ENCODE measurements around the gene KRTAP4-7.
"Not testable (repeated sequence)": the region's sequence is repeated elsewhere in the genome, so short reads cannot be mapped to it uniquely, and the experiment has no call there.

Gene KRTAP4-7

DNA sequence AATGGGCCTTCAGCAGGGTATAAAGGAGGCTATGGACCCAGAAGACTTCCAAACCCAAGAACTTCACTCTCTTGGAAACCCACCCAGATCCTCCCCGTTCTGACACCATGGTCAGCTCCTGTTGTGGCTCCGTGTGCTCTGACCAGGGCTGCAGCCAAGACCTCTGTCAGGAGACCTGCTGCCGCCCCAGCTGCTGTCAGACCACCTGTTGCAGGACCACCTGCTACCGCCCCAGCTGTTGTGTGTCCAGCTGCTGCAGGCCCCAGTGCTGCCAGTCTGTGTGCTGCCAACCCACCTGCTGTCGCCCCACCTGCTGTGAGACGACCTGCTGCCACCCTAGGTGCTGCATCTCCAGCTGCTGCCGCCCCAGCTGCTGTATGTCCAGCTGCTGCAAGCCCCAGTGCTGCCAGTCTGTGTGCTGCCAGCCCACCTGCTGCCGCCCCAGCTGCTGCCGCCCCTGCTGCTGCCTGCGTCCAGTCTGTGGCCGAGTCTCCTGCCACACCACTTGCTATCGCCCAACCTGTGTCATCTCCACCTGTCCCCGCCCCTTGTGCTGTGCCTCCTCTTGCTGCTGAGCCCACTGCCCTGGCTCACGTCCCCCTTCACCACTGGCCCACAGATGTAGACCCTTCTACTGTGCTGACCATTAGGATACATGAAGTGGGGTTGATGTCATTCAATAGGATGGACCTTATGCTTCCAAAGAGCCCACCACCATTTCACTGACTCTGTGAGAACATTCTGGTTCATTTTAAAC, at the start of gene KRTAP4-7:
Gene KRTAP4-7 (plus strand): TSS at position 51 of the 757 bp plus-strand sequence. CDS start 57 bp downstream, at position 108.
- not testable (repeated sequence) for DNase-seq

DNA sequence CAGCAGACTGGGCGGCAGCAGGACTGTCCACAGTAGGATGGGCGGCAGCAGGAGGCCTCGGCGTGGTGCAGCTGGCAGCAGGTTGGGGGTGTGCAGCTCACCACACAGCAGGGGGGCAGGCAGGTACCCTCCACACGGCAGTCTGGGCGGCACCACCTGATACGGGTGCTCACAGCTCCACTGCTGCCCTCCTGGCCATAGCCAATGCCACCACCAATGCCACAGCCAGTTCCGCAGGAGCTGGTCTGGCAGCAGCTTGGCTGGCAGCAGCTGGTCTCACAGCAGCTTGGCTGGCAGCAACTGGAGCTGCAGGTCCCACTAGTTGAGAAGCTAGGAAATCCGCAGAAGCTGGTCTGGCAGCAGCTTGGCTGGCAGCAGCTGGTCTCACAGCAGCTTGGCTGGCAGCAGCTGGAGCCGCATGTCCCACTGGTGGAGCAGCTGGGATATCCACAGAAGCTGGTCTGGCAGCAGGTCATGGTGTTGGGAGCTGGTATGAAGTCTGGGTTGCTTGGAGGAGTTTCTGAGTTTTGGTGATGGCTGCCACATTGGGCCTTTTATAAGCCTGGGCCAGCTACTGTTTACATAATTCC, 49.5 kb upstream of the KRTAP4-7 start, which contains the start of gene KRTAP1-3:
Gene KRTAP1-3 (minus strand): TSS at position 529 of the 590 bp plus-strand sequence. CDS start 53 bp downstream, at position 476.
- not testable (repeated sequence) for DNase-seq

DNA sequence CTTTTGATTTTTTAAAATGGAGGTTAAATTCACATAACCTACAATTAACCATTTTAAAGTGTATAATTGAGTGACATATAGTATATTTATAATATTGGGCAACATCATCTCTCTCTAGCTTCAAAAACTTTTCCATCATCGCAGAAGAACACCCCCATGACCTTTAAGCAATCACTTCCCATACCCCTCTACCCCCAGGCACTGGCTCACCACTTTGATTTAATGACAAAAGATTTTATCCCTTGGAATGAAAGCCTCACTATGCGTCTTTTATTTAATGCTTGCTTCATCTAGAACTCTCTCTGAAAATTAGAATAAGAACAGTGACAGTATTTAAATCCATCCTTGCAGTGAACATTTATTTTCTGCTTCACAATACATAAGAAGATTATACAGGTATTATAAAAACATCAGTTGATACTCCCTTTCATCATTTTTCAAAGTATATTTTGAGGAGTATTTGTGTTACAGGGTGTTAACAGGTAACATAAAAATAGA, 46.0 kb upstream of the KRTAP4-7 start:
- no peak for DNase-seq

DNA sequence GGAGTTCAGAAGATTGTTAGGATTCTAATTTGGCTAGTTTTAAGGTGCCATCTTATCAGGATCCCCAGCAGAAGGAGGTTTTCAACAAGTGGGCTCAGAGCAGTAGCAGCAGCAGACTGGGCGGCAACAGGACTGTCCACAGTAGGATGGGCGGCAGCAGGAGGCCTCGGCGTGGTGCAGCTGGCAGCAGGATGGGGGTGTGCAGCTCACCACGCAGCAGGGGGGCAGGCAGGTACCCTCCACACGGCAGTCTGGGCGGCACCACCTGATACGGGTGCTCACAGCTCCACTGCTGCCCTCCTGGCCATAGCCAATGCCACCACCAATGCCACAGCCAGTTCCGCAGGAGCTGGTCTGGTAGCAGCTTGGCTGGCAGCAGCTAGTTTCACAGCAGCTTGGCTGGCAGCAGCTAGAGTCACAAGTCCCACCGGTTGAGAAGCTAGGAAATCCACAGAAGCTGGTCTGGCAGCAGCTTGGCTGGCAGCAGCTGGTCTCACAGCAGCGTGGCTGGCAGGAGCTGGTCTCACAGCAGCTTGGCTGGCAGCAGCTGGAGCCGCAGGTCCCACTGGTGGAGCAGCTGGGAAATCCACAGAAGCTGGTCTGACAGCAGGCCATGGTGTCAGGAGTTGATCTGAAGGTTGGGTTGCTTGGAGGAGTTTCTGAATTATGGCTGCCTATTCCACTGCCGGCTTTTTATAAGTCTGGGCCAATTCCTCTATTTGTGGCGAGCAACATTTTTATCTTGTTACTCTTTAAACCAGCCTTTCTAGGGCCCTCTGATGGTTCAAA, 43.0 kb upstream of the KRTAP4-7 start, which contains the start of gene KRTAP1-1:
Gene KRTAP1-1 (minus strand): TSS at position 668 of the 789 bp plus-strand sequence. CDS start 53 bp downstream, at position 615.
- DNase-seq: not testable (repeated sequence)

DNA sequence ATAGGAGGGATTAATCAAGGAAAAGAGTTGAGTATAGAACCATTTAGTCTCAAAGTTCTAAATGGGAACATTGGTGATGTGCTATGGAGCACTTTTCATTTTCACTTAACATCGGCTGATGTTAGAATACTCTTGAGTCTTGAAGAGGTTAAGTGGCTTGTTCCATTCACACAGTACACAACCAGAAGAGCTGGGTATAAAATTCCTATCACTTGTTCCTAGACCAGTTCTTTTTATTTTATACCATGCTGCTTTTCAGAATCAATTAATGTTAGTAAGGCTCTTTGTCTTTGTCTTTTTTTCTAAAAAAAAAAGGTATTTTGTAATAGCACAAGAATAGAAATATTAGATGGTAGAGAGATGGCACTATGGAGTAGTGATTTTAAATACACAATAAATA, 41.0 kb upstream of the KRTAP4-7 start:
- DNase-seq: no peak

DNA sequence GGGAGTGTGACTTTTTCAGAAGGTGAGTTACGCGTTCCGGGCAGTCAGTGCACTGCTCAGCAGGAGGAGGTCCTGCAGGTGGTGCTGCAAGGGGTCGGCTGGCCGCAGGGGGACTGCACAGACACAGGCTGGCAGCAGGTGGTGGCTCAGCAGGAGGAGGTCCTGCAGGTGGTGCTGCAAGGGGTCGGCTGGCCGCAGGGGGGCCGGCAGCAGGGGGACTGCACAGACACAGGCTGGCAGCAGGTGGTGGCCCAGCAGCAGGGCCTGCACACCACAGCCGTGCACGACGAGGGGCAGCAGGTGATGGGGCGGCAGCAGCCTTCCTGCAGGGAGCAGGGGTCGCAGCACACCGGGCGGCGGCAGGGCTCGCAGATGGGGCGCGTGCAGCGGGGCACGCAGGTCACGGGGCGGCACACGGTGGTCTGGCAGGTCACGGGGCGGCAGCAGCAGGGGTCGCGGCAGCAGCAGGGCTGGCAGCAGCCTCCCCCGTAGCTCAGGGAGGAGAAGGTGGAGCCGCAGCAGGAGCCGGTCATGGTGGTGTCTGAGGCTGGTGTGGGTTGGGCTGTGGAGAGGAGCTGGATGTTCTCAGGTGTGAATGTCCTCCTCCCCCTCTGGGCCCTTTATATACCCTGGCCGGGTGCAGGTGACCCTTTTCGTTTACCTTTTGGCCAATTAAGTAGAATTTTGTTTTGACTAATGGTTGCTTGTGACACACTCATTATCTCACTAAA, 37.0 kb upstream of the KRTAP4-7 start, which contains the start of gene KRTAP2-1:
Gene KRTAP2-1 (minus strand): TSS at position 582 of the 731 bp plus-strand sequence. CDS start 49 bp downstream, at position 533.
- not testable (repeated sequence) for DNase-seq

DNA sequence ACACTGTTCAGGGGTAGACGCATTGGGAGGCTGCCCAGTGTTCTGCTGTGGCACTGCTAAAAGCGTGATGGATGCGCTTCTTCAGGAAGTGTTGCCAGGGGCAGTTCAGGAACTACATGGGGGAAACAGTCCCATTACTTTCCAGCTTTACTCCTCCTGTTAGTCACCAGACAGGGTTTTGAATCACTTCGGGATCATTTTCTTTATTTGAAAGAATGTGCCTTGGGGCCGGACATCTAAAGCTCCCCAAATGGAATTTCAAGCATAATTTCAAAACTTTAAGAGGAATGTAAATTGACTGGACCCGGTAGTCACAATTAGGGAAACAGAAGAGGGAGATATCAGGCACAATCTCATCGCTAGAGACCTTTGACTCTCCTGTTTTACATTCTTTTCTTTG, 35.5 kb upstream of the KRTAP4-7 start:
- DNase-seq: no peak

DNA sequence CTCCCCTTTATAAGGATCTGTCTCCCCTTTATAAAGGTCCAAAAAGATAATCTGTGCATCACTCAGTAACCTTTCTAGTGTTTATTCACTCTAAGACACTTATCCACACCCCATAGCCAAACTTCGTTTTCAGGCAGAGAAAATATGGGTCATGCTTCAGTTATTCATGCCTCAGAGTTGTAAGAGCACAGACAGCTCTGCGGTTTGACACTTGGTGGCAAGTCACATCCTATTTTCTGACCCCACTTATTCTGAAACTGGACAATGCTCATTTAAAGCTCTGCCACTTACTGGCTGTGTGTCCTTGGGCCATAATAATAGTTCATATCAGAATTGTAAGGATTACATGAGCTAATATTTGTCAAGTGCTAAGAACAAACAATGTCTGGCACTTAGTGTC, 34.8 kb upstream of the KRTAP4-7 start:
- DNase-seq: no peak

DNA sequence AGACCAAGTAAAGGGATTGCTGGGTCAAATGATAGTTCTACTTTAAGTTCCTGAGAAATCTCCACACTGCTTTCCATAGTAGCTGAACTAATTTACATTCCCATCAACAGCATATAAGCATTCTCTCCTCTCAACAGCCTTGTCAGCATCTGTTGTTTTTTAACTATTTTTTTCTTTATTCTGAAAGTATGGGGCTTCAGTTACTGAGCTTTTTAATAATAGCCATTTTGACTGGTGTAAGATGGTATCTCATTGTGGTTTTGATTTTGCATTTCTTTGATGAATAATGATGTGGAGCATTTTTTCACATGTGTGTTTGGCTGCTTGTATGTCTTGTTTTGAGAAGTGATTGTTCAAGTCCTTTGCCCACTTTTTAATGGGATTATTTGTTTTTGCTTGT, 31.4 kb upstream of the KRTAP4-7 start:
- no peak for DNase-seq

DNA sequence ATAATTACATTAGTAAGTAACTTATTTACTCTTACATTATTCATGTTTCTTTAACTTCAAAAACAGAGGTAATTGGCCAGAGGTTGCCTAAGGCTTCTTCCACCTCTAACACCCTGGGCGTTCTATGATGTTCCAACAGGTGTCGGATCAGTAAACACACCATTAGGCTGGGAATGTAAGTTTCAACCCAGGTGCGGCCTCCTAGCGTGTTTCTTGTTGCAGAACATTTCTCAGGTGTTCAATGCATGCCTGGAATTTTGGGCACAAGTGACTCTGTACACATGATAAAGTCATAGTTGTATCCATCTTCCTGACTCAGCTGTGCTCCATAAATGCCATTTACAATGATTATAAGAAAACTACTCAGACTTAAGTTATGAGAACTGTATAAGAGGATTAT, 29.9 kb upstream of the KRTAP4-7 start:
- no peak for DNase-seq

DNA sequence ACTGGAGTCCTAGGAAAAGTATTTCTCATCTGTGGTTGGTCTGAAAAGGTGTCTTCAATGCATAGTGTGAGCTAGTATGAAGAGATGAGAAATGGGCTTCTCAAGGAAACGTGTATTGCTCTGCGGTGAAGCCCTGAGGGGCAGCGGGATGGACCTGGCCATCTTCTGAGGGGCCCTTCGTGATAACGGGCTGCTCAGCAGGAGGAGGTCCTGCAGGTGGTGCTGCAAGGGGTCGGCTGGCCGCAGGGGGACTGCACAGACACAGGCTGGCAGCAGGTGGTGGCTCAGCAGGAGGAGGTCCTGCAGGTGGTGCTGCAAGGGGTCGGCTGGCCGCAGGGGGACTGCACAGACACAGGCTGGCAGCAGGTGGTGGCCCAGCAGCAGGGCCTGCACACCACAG, 29.4 kb upstream of the KRTAP4-7 start:
- not testable (repeated sequence) for DNase-seq

DNA sequence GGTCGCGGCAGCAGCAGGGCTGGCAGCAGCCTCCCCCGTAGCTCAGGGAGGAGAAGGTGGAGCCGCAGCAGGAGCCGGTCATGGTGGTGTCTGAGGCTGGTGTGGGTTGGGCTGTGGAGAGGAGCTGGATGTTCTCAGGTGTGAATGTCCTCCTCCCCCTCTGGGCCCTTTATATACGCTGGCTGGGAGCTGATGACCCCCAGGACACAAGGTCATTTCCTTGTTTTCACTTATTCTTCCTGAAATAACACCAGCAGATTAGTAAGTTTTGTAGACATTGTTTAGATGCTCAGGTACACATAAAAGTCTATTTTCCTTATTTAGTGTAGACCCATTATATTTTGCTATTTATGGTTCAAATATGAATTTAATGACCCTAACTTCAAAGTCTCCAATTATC, 28.8 kb upstream of the KRTAP4-7 start, which contains the start of gene KRTAP2-2:
Gene KRTAP2-2 (minus strand): TSS at position 101 of the 400 bp plus-strand sequence. CDS start 19 bp downstream, at position 82.
- not testable (repeated sequence) for DNase-seq

DNA sequence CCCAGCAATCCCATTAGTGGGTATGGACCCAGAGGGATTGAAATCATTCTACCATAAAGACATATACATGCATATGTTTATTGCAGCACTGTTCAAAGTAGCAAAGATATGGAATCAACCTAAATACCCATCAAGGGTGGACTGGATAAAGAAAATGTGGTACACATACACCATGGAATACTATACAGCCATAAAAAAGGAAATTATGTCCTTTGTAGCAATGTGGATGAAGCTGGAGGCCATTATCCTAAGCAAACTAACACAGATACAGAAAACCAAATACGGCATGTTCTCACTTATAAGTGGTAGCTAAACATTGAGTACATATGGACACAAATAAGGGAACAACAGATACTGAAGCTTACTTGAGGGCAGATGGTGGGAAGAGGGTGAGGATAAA, 26.4 kb upstream of the KRTAP4-7 start:
- no peak for DNase-seq

DNA sequence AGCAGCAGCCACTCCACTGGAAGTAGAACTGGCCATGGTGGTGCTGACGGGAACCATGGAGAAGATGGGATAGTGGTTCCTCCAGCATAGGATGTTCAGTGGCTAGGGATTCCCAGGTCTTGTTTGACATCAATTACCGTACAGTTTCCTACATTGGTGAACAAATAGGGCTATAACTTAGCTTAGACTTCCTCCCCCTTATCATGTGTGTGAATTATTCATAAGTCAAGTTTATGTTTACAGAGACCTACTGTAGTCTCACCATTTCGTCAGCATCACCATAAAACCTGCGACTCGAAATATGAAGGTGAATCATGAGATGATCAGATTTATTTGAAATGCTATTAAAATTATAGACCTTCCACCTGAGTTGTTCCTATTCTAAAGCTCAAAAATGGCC, 25.2 kb upstream of the KRTAP4-7 start:
- DNase-seq: no peak

DNA sequence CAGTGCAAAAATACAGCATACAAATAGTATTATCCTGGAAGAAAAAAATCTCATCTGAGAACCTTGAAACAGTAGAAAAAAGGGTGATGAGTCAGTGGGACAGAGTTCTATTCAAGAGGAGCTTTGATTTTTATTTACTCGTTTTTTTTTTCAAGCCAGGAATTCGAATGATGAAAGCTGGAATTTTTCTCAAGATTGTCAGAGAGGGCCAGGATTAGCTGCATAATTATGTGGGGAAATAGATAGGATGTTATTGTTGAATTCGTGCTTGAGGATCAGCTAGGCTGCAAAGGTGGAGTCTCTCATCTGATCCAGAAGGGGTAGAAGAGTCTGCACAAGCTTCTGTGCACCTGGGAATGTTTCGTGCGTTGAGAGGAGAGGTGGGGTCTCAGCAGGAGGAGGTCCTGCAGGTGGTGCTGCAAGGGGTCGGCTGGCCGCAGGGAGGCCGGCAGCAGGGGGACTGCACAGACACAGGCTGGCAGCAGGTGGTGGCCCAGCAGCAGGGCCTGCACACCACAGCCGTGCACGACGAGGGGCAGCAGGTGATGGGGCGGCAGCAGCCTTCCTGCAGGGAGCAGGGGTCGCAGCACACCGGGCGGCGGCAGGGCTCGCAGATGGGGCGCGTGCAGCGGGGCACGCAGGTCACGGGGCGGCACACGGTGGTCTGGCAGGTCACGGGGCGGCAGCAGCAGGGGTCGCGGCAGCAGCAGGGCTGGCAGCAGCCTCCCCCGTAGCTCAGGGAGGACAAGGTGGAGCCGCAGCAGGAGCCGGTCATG, 24.5 kb upstream of the KRTAP4-7 start:
- DNase-seq: not testable (repeated sequence)

DNA sequence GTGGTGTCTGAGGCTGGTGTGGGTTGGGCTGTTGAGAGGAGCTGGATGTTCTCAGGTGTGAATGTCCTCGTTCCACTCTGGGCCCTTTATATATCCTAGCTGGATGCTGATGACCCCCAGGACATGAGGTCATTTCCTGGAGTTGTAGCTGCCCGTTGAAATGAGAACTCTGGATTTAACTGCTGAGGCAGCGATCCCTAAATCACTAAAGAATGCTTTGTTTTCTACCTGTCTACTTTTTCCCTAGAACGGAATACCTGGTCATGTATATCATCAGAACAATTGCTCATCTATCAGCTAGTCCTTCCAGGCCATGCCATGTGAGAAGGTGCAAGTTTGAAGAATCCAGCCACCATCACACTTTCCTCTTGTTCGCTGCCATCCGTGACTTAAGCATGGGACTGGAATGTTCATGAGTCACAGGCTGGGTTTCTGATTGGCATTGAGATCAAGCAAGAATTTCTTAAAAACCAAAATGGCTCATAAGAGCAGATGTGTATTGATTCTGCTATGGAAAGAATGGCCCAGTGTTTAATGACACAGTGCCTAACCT, 23.8 kb upstream of the KRTAP4-7 start, which contains the start of gene KRTAP2-3:
Gene KRTAP2-3 (minus strand): TSS at position 63 of the 553 bp plus-strand sequence. CDS start 64 bp downstream, outside the sequence.
- DNase-seq: no peak

DNA sequence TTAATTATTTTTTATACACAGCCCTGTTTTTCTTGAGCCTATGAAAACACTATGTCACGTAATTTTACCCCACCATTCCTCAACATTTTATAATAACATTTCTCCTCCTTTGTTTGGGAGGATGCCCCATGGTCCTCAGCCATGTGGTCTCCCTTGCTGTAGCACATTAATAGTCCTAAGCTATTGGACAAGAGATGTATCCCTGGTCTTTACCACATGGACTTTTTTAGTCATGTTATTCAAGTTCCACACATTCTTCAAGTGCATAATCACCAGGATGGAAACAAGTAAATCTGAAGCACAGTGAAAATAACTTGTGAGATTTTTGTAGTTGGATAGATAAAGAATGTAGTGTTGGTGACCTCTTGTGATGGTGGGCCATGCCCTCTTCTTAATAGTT, 22.0 kb upstream of the KRTAP4-7 start:
- no peak for DNase-seq

DNA sequence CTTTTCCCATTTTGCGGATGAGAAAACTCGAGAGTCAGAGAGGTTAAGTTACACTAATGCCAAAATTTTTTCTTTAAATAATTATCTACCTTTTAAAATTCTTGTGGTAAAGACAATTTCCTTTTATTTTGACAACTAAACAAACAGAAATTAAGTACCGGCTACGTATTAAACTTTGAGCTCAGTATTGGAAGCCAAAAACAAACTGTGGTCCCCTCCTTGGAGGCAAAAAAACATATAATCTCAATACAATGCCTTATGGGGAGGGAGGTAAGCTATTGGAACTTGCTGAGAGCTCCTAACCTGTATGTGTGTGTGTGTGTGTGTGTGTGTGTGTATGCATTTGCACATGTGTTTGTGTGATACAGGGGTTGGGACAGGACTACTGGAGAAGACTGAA, 20.5 kb upstream of the KRTAP4-7 start:
- no peak for DNase-seq

DNA sequence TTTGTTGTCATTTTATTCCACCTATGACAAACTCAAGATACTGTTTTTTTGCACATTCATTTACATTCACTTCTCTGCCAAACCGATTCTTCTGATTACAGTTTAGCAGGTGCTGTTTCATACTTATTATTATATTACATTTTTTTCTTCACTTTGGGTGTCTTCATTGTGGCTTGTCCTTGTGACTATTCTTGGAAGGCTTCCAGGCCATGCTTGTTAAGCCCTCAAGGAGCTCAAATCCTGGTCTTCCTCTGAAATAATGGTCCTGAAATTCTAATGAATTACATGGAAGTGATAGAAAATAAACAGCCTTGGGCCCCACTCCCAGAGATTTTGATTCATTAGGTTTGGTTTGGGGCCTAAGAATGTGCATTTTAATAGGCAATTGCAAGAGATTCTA, 19.6 kb upstream of the KRTAP4-7 start:
- DNase-seq: no peak

DNA sequence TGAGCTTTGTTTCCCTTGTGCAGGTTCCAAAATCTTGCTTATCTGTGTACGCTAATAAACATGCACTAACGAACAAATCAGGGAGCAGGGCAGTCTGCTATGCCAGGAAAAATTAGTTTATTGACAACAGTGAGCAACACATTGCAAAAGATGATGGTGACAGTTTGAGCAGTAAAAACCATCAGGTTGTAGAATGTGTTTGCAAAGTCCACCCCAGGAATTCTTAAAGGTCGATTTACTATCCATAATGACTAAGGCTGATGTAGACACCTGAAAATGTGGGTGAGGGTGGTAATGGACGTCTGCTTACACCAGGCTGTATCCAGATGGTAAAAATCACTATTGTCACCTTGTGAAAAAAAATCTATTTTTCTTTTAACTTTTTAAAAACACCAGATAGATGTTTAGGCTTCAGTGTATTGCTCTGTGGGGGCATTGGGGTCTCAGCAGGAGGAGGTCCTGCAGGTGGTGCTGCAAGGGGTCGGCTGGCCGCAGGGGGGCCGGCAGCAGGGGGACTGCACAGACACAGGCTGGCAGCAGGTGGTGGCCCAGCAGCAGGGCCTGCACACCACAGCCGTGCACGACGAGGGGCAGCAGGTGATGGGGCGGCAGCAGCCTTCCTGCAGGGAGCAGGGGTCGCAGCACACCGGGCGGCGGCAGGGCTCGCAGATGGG, 18.8 kb upstream of the KRTAP4-7 start:
- DNase-seq: not testable (repeated sequence)

Data from CD4-positive, alpha-beta T cell treated with Interferon gamma for 1 hour (primary cell).